Globus pallidus (tissue), 1 donor: ENCODE results near the gene ZNF655.
"Not testable (repeated sequence)": the region's sequence is repeated elsewhere in the genome, so short reads cannot be mapped to it uniquely, and the experiment has no call there.

Source experiments
- DNase-seq: peaks from one replicate; pipeline ENCODE4 v3.0.0-alpha.2; 2015; ENCODE audit warnings: low spot score

The ZNF655 gene

GRCh38 chr7:99560834-99561736, 2.6 kb downstream of the ZNF655 start:
- DNase-seq, result no peak

GRCh38 chr7:99561737-99562051, 3.3 kb downstream of the ZNF655 start:
- DNase-seq, result no peak

- DNase-seq, result no peak
Observed at GRCh38 chr7:99562114-99562784, 3.8 kb downstream of the ZNF655 start.

- no peak for DNase-seq
Observed at GRCh38 chr7:99562832-99563231, 4.4 kb downstream of the ZNF655 start.

GRCh38 chr7:99563650-99564049, 5.2 kb downstream of the ZNF655 start:
- no peak for DNase-seq

GRCh38 chr7:99568770-99569169, 10.3 kb downstream of the ZNF655 start:
- DNase-seq, result not testable (repeated sequence)

GRCh38 chr7:99571768-99572167, 13.3 kb downstream of the ZNF655 start:
- DNase-seq, result no peak

GRCh38 chr7:99573257-99573656, 14.8 kb downstream of the ZNF655 start:
- DNase-seq, result no peak

GRCh38 chr7:99576251-99576650, 17.8 kb downstream of the ZNF655 start:
- DNase-seq, result no peak

- peak; percentile 56 for DNase-seq
Observed at GRCh38 chr7:99579281-99579955, 21.0 kb downstream of the ZNF655 start.

- DNase-seq, result peak; percentile 29
Observed at GRCh38 chr7:99579956-99580777, 21.7 kb downstream of the ZNF655 start.

GRCh38 chr7:99580778-99581332, 22.4 kb downstream of the ZNF655 start:
- DNase-seq, result not testable (repeated sequence)

GRCh38 chr7:99588868-99589267, 30.4 kb downstream of the ZNF655 start:
- no peak for DNase-seq

- no peak for DNase-seq
Observed at GRCh38 chr7:99594948-99595745, 36.7 kb downstream of the ZNF655 start.

- no peak for DNase-seq
Observed at GRCh38 chr7:99596408-99596955, 38.0 kb downstream of the ZNF655 start.

- DNase-seq, result no peak
Observed at GRCh38 chr7:99597762-99598501, 39.5 kb downstream of the ZNF655 start, which contains the start of gene TMEM225B. TSS of gene TMEM225B (plus strand) at chr7:99598267. CDS start at chr7:99604389, 6,122 bp downstream.

- DNase-seq, result no peak
Observed at GRCh38 chr7:99599836-99600235, 41.4 kb downstream of the ZNF655 start.

- no peak for DNase-seq
Observed at GRCh38 chr7:99601656-99602310, 43.3 kb downstream of the ZNF655 start.

GRCh38 chr7:99605527-99605926, 47.1 kb downstream of the ZNF655 start:
- no peak for DNase-seq
